ENCODE results near the gene TLR5. TPM values are rescaled to one million over a fixed set of nuclear protein-coding genes. Genes with fewer than 3 reads are reported as not detected.

The TLR5 gene
- total RNA-seq, 1 donor from 2014 or later, result not detected

- H3K9me3 Mint-ChIP-seq, result peaks cover 4% of the 10 kb centered on the region
Observed at GRCh38 chr1:223147873-223148272, 4.8 kb upstream of the TLR5 start.

GRCh38 chr1:223147409-223147808 is 4.4 kb upstream of the TLR5 start:
- CTCF ChIA-PET, result interaction anchor here (1.6 to 2.9 kb wide), 2 partner anchors 14 to 18 kb away, joined by 4 to 20 read pairs; no protein-coding TSS in a partner anchor
- Mint-ChIP-seq H3K36me3 (ENCODE audit: low read depth) (no peaks in the 10 kb centered on the region), H3K4me3 (no peak overlapping the region), H3K4me1 (peaks cover 9% of the 10 kb centered on the region), H3K27me3 (peaks cover 35% of the 10 kb centered on the region), H3K27ac (no peak overlapping the region), H3K9me3 (peaks cover 4% of the 10 kb centered on the region)
- no peak for DNase-seq
- POLR2A ChIA-PET, result no interaction called here
- intact Hi-C loops (cut with micrococcal nuclease), result no loop called here
- no peak for TF ChIP-seq CTCF (IDR thresholded peaks at IDR 0.05)
- no peak for ATAC-seq (ENCODE audit: low read depth)

More at GRCh38 chr1:223147873-223148272, 4.8 kb upstream of the TLR5 start:
- ChIA-PET CTCF (interaction anchor here (1.6 to 2.9 kb wide), 2 partner anchors 14 to 18 kb away, joined by 4 to 20 read pairs; no protein-coding TSS in a partner anchor), POLR2A (no interaction called here)
- no peak for ATAC-seq (ENCODE audit: low read depth)
- no peak for TF ChIP-seq CTCF (IDR thresholded peaks at IDR 0.05)
- Mint-ChIP-seq H3K4me3 (no peak overlapping the region), H3K36me3 (ENCODE audit: low read depth) (no peaks in the 10 kb centered on the region), H3K4me1 (peaks cover 9% of the 10 kb centered on the region), H3K27ac (no peak overlapping the region), H3K27me3 (peaks cover 35% of the 10 kb centered on the region)
- no peak for DNase-seq
- intact Hi-C loops (cut with micrococcal nuclease), result no loop called here

GRCh38 chr1:223146745-223147144 is 3.7 kb upstream of the TLR5 start:
- H3K27ac Mint-ChIP-seq, result no peak overlapping the region
- POLR2A ChIA-PET, result no interaction called here
- TF ChIP-seq CTCF (IDR thresholded peaks at IDR 0.05), result no peak
- no peaks in the 10 kb centered on the region for H3K36me3 Mint-ChIP-seq (ENCODE audit: low read depth)
- intact Hi-C loops (cut with micrococcal nuclease), result no loop called here
- peaks cover 31% of the 10 kb centered on the region for H3K27me3 Mint-ChIP-seq
- peaks cover 9% of the 10 kb centered on the region for H3K4me1 Mint-ChIP-seq
- no peak for ATAC-seq (ENCODE audit: low read depth)
- H3K4me3 Mint-ChIP-seq, result no peak overlapping the region
- DNase-seq, result no peak
- CTCF ChIA-PET, result no interaction called here
- H3K9me3 Mint-ChIP-seq, result peaks cover 4% of the 10 kb centered on the region

GRCh38 chr1:223144914-223145313 is 1.9 kb upstream of the TLR5 start:
- no peak for ATAC-seq (ENCODE audit: low read depth)
- intact Hi-C loops (cut with micrococcal nuclease), result no loop called here
- Mint-ChIP-seq H3K4me1 (peaks cover 9% of the 10 kb centered on the region), H3K27ac (no peak overlapping the region), H3K4me3 (no peak overlapping the region), H3K36me3 (ENCODE audit: low read depth) (no peaks in the 10 kb centered on the region), H3K9me3 (peaks cover 4% of the 10 kb centered on the region), H3K27me3 (peaks cover 20% of the 10 kb centered on the region)
- TF ChIP-seq CTCF (IDR thresholded peaks at IDR 0.05), result no peak
- DNase-seq, result no peak
- POLR2A ChIA-PET, result no interaction called here
- CTCF ChIA-PET, result interaction anchor here (3.1 kb wide), 1 partner anchor 12 kb away, joined by 24 read pairs; no protein-coding TSS in a partner anchor

- POLR2A ChIA-PET, result no interaction called here
- CTCF ChIA-PET, result interaction anchor here (1.7 to 3.1 kb wide), 2 partner anchors 11 to 21 kb away, joined by 8 to 24 read pairs; no protein-coding TSS in a partner anchor
- Mint-ChIP-seq H3K27me3 (peaks cover 20% of the 10 kb centered on the region), H3K9me3 (peaks cover 4% of the 10 kb centered on the region), H3K4me1 (peaks cover 9% of the 10 kb centered on the region), H3K36me3 (ENCODE audit: low read depth) (no peaks in the 10 kb centered on the region), H3K4me3 (no peak overlapping the region), H3K27ac (no peak overlapping the region)
- ATAC-seq (ENCODE audit: low read depth) (no peak), DNase-seq (no peak)
- no peak for TF ChIP-seq CTCF (IDR thresholded peaks at IDR 0.05)
- intact Hi-C loops (cut with micrococcal nuclease), result no loop called here
Observed at GRCh38 chr1:223144431-223144830, 1.4 kb upstream of the TLR5 start.

Measured in activated B cell treated with CpG ODN at 0.5 μM for 24 hours (primary cell).